Measurements from ENCODE around the gene FAM181B.
"Not testable (repeated sequence)": the region's sequence is repeated elsewhere in the genome, so short reads cannot be mapped to it uniquely, and the experiment has no call there.

FAM181B gene

DNA sequence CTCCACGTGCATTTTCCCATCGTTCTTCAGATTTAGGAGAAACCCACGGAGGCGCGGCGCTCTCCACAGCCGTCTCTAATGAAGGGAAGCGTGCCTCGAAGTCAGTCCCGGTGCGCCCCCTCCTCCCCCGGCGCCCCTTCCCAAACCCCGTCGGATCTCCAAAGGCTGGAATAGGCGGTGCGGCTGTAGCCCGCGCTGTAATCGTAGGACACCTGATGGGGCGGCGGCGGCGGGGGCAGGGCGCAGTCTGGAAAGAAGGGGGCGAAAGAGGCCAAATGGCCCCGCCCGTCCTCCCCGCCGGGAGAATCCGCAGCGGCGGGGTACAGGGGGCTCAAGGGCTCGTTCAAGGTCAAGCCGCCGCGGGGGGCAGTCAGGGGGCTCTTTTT is 1.3 kb downstream of the FAM181B start:
- DNase-seq, result no peak

DNA sequence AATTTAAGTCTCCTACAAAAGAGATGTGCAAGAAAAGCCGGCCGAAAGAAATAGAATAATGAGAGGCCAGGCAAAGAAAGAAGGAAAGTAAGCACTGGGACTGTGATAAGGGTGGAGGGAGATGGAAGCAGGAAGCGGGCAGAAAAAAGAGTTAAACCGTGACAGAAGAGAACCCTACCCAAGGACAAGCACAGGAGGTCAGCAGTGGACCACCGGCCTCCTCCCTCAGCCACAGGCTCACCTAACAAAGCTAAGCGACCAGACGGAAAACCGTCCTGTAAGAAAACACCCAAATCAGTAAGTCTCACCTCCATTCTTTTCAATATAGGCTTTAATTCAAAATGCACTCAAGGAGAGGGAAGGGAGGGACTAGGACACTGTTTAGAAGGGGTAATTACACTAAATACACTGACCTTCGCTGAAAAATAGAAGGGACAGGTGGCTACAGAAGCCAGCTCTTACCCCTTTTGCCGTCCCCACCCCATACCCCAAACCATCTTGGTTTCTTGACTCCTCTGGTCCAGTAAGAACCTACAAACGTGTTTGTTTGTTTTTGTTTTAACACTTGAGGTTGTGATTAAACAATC is 1.9 kb downstream of the FAM181B start:
- DNase-seq, result no peak

DNA sequence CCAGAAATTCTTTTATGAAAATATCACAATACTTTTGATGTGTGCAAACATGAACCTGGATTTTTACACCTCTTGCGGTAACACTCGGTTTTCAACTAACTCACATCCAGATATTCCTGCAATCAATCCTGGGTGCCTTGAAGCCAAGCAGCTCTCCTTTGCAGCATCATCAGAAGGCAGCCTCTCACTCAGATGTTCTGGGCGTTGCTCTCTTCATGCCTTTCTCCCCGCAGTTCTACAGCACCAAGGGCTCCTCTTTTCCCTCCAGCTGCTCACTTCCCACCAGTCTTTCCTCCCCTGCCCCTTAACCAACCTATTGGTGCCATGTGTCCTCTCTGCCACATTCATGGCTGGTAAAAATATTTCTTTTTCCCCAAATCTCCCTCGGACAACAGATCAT is 2.9 kb downstream of the FAM181B start:
- DNase-seq, result no peak

DNA sequence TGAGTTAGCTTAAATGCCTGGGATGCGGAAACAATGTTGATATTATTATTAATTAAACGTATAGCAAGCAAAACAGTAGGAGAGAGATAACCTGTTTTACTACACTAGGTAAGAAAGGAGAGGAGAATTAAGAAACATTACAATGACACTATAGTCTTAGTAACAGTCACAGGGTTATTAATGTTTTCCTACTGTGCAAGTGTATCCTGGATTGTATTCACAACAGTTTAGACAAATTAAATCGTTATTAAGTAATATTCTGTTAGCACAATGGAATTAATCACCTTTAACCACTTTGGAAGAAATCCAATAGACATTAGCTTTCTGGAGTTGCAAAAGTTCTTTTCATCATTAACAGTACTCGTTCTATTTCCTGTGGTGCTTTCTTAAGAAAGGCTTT is 3.4 kb downstream of the FAM181B start:
- DNase-seq, result no peak

DNA sequence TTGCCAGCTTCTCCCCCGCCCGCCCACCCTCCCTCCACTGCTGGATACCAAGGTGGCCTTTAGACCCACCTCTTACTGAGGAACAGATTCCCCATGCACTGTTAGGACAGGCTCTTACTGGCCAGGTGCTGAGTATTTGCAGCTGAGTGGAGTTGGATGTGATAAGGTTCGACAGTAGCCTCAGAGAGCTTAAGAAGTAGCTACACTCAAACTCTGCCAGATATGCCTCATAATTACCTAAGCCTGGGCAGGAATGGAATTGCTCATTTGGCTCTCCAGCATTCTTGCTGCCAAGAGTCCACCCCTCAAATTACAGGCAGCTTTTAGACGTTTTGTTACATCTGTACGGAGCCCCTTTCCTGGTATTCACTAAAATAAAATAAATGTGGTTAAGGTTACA is 9.6 kb downstream of the FAM181B start:
- no peak for DNase-seq

DNA sequence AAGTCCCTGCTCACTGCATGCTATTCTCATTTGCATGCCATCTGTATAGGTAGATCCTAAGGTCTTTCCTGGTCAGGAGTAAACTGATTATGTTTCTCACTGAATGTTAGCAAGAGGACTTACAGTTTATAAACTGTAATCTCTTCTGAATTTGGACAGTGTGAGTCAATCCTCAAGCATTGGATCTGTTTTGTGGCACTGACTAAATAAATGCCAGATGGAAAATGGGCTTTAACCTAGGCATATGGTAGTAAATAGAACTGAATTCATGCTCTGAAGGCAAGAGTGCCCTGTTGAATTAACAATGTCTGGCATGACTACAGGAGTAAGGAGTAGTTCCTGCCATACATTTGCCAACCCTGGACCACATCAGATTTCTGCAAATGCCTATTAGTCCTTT is 11.4 kb downstream of the FAM181B start:
- DNase-seq, result no peak

DNA sequence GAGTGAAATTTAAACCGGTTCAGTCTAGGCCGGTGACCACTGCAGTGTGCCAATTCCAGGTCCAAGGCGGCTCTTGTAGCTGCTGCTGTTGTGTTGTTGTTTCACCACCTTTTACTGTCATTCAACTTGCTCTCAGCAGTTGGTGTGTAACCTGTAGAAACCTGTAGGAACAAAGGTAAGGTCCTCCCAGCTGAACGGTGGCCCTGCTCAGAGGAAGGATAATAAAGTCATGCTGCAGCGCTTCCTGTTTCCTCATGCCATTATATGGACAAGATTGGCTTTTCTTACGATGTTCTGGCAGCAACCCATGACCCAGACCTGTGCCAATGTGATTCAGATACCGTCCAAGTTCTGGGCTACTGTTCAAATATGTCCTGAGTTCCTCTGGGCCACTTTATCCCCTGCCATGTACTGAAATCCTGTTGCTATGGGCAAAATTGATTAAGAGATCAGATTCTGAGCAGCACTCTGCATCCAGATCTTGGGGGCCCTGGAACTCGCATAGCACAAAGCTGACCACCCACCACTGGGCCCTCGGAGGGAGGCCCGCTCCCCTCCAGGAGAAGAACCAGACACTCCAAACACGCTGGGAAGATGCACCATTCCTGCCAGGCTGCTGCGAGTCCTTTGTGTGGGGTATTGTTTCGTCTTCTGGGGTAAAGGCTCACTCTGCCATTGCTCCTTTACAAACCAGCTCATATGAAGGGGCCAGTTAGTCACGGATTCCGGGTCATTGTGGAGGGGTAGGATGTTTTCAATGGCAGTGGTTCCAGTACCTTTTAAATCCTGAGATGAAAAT is 13.2 kb downstream of the FAM181B start:
- no peak for DNase-seq

DNA sequence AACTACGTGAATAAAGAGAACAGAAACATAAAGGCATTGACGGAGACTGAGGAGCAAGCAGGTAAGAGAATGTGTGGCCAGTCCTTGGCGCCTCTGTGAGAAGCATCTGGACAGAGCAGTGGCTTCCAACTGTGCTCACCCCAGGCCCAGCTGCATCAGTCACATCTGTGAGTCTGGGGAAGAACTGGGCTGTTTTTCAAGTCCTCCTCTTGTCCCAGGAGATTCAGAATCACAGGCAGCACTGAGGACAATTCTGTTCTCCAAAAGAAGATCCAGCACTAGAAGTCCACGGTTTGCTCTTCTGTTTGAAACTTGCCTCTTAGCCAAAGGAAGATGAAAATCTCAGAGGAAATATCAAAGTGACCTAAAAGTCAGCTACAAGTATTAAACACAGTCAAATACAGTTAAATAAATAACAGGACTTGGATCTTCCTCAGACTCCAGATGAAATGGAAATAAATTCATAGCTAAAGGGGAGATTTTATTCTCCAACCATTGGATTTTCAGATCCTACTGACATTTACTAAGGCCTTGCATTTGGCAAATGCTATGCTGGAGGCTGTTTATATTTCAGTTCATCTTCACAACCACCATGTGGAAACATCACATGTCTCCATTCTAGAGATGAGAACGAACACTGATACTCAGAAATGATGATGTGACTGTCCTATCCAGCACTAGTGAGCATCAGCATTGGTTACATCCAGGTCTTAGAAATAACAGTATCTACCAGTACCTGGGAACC is 14.1 kb downstream of the FAM181B start:
- no peak for DNase-seq

DNA sequence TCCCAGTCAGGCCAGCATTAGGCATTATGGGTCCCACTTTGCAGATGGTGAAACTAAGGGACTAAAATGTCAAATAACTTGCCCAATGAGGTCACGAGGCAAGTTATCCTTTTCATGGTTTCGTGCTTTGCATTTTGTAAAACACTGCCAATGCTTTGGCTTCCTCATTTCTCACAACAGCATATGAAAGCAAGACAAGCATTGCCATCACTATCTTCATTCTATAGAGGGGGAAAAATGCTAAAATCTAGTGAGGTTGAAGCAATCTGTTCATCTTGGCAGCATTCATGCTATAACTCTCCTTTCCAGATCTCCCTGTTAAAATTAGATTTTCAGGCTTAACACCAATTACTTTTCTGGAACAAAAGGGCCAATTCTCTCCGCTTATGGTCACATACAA is 14.8 kb downstream of the FAM181B start:
- no peak for DNase-seq

DNA sequence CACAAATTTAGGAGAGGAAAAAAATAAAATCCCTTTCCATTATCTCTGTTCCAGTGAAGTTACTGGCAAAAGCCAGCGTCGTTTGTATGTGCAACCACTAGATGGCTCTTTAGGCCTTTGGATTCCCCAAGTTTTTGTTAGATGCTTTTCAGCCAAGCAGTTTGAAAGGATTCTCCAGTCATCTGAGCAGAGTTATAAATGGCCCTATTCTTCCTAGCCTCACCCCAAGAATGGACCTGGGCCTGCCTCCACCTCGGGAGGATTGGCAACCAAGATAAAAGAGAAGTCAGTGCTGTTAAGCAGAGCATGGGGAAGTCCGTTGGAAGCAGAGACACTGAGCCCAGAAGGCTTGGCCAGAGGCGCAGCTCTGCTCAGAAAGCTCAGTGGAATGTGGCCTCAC is 15.4 kb downstream of the FAM181B start:
- peak; percentile 40 for DNase-seq

DNA sequence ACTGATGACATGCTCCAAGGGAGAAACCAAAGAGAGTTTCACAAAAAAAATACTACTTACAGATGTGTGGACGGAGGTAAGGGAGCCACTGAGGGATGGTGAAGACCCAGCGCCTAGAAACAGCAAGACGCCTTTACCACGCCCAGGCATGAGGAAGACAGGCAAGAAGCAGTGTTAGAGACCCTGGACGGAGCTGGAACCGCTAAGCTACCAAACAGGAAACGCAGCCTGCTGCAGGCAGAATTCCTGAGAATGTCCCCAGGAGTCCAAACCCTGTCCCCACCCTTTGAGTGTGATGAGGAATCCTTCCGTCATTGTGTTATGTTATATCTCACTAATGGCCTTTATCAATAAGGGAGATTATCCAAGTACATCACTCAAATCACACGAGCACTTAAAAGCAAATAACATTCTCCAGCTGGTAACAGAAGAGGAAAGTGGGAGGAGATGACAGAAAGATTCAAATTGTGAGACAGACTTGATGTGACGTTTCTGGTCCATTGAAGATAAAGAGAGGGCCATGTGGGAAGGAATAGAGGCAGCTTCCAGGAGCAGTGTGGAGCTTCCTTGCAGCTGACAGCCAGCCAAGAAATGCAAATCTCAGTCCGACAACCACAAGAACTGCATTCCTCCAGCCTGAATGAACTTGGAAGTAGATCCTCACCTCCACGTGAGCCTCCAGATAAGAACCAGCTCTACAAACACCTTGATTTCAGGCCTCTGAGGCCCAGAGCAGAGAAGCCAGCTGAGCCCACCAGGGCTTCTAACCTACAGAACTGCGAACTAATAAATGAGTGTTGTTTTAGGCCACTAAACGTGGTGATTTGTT is 19.1 kb downstream of the FAM181B start:
- DNase-seq, result no peak

DNA sequence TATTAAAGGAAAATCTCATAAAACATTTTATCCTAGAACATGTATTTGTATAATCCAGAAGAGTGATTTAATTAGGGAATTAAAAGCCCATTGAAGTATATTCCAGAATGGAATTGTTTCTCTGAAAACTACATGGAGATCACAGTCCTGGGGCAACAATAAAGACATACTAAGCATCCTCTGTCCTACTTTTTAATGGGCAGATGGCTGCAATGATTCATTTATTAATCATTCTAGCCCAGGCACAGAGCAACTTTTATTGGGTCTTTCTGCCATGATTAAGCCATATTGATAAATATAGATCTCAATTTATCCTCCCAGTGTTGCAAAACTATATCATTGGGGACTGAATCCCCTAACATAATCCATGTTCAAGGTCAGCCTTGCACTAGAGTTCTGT is 22.0 kb downstream of the FAM181B start:
- DNase-seq, result no peak

DNA sequence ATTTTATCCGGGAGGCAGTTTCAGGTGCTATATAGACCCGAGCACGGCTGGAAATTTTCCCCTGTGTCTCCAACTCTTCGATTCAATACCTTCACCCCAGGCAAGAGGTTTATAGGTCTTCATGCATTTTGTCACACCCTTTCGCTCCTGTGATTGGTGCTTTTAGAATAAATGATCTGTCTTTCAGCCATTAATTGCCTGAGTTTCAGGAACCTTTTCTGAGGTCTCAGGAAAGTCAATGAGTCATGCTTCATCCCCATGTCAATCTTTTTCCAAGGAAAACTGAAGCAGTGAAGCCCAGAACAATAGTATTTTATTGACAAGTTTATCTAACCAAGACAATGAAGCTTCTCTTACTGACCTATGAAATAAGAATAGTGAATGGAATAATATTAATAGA is 29.9 kb downstream of the FAM181B start:
- DNase-seq, result no peak

DNA sequence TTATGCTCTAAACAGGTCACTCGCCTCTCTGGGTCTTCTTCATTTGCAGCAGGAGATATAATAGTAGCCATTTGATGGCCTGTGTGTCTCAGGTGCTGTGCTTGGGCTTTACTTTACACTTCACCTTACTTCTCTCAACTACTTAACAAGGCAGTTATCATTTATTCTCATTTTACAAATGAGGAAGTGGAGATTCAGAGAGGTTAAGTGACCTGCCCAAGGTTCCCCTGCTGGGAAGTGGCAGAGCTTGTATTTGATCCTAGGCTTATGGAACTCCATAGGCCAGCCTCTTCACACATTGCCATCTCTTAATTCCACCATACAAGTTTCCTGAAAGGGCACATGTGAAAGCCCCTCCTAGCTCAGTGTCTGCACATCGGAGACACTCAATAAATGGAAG is 30.4 kb downstream of the FAM181B start:
- no peak for DNase-seq

DNA sequence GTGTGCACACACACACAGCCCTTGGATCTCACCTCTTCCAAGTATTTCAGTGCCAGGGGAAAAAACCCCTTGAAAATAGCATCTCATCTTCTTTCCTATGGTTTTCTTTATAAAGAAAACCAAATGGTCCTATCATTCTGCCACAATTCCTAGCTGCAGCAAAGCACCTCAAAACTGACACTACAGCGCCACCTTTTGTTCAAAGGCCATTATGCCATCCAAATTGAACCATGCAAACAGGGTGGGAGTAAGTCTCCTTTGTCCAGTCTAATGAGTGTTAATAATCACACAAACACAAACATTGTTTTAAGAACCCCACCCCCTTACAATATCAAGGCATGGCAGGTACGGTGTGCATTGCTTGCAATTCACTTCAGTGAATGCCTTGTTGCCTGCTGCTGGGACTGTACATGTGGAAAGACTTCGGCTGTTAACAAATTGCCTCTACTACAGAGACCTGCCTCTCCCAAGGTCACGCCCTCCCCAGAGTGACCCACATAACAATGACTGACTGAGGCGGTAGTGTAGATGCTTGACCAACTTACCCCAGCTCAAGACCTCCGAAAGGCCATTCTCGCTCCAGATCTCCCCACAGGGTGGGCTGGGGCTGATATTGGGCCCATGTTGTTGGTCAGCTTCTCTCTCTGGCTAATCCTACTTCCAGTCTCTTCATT is 31.7 kb downstream of the FAM181B start:
- DNase-seq, result no peak

DNA sequence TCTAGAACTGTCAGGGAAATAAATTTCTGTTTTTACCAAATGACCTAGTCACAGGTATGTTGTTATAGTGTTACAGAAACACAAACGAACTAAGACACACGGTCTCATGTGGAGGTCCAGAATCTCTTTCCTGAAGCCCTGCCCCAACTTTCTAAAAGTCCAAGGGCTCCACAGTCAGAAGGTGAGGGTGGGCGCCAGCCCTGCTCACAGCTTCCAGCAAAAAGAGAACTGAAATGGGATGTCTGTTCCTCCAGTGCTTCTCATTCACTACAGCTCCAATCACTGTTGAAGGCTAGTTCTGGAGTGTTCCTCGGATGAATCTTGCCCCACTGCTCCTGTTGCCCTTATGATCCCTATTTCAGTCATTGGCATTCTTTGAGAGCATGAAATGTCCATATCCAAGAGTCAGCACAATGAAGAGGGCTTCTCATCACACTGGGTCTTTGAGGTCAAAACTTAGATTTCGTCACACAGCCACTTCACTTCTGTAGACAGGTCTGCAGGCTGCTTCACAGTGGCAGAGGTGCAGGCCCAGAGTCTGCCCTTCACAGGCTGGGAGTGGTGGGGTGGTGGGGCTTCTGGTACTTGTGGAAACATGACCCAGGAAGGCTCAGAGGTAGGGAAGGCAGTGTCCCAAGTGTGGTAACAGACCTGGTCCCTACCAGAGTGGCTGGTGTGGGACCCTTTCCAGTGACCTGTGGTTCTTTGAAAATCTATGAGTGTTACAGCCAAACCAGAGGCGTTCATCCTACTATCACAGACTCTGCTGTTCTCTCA is 34.9 kb downstream of the FAM181B start:
- DNase-seq, result no peak

DNA sequence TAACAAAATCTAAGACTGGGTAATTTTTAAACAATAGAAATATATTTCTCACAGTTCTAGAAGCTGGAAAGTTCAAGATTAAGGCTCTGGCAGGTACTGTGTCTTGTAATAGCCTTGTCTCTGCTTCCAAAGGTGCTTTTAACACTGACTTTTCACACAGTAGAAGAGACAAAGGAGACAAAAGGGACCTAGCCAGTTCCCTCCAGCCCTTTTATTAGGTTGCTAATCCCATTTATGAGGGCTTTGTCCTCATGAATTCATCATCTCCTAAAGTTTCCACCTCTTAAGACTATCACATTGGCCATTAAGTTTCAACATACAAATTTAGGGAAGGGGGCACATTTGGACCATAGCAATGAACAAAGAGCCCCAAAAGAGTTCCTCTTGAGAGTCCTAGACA is 40.7 kb downstream of the FAM181B start:
- no peak for DNase-seq

DNA sequence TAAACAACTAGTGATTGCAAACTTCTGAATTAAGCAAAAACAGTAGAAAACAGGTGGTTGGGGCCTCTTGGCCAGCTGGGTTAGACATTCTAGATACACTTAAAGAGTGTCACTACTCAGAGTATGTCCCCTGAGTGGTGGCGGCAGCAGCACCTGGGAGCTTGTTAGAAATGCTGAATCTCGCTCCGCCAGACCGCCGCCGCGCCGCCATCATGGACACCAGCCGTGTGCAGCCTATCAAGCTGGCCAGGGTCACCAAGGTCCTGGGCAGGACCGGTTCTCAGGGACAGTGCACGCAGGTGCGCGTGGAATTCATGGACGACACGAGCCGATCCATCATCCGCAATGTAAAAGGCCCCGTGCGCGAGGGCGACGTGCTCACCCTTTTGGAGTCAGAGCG is 44.3 kb downstream of the FAM181B start:
- not testable (repeated sequence) for DNase-seq

DNA sequence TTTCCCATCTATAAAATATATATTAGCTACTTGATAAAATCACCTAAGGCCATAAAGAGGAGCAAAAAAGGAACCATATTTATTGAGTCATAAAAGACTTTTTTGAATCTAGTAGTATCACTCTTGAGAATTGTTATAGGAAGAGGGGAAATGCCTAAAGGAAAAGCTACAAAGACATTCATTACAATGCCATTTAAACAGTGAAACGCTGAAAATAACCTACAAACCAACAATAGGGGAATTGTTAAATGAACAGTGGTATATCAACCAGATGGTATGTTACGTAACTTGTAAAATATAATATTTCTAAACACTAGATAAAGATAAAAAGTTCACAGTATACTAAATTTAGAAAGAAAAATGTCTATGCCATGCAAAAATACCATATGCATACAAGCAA is 47.5 kb downstream of the FAM181B start:
- DNase-seq, result no peak

DNA sequence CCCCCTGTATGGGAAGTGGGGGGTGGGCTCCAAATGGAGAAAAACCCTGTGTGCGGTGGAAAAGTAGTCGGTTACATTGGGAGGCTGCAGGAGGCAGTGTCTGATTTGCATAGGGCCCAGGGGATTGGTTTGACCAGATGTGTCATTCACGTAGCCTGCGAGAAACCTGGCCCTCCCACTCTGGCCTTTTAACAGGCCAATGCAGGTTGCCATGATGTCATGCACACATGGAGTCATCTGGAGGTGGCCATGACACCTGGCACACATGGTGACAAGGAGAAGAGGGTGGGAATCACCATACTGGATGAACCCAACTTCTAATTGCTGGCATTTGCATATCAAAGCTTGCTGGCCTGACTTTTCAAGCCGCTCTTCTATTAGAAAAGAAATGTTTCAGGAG is 50.6 kb downstream of the FAM181B start:
- no peak for DNase-seq

DNA sequence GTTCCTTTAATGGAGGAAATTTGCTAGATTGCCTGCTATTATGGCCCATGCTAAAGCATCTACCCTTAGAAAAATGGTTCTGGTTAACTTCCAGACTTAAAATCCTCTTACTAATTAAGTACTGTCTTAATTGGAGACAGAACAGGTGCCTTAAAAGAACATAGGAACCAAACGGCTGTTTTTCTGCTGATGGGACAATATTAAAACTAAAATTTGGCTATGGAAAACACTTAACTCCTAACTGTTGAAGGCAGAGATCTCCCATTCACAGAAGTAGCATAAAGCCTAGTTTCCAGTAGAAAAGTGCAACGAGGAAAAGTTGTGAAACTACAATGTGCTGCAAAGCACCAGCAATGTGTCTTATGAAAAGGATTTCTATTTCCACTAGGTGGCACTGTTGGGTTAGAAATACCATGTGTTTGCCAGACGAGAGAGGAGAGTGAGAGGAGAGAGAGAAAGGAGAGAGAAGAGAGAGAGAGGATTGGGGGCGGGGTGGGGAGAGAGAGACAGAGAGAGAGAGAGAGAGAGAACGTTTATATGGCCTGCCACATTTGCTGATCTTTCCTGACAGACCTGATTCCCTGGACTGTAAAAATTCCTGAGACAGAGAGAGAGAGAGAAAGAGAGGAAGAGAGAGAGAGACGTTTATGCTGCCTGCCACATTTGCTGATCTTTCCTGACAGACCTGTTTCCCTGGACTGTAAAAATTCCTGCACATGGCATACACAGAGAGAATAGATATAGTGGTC is 51.5 kb downstream of the FAM181B start:
- DNase-seq, result no peak

Data from 8988T (cell line).